EL (cell line): ENCODE data around the gene AQP12B.
"Not testable (repeated sequence)": the region's sequence is repeated elsewhere in the genome, so short reads cannot be mapped to it uniquely, and the experiment has no call there.

Source experiments
- DNase-seq: peaks from one replicate; pipeline ENCODE4 v3.0.0-alpha.2; 2016

AQP12B gene

DNA sequence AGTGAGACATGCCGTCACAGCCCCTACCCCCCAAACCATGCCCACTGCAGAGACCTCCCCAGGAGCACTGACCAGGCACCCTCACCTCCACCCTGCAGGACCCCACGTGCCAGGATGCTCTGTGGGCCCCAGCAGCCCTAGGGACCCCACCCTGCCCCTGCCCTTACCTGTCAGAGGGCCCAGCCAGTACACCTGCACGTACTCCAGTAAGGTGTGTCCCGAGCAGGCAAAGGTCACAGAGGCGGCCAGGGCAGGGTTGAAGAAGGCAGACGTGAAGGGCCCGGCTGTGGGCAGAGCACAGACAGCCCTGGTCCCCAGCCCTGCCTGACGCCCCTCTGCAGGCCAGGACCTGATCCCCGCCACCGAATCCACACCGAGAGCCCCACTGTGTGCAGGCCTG is 2.5 kb downstream of the AQP12B start:
- DNase-seq = not testable (repeated sequence)

DNA sequence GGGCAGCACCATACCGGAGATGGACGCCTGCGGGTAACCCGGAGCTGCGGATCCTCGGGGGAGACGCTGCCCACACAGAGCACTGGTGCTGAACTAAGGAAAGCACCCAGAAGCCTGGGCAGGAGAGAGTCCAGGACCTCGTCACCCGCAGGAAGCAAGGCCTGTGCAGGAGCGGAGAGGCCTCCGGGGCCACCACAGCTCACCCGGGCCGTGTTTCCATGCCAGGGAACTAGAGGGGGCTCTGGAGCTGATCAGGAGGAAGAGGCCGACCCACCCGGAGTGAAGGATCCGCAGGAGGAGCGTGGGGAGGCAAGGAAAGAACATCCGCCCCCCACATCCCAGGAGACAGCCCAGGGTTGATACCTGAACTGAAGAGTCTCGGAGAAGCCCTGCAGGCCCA is 3.8 kb downstream of the AQP12B start:
- DNase-seq = not testable (repeated sequence)

DNA sequence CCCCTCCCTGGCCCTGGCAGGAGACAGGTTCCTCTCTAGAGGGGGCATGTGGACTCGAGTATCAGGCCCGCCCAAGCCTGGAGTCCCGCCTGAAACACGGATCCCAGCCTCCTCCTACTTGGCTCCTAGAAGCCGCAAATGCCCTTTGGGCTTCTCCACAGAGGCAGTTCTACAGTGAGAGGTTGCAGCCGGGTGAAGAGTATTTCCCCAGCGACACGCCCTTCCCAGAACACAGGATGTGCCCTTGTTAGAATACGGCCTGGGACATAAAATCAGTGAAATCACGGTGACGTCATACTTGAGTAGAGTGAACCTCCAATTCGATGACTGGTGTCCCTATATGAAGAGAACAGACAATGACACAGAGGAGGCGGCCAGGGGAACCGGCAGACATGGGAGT is 4.6 kb downstream of the AQP12B start:
- not testable (repeated sequence) for DNase-seq

DNA sequence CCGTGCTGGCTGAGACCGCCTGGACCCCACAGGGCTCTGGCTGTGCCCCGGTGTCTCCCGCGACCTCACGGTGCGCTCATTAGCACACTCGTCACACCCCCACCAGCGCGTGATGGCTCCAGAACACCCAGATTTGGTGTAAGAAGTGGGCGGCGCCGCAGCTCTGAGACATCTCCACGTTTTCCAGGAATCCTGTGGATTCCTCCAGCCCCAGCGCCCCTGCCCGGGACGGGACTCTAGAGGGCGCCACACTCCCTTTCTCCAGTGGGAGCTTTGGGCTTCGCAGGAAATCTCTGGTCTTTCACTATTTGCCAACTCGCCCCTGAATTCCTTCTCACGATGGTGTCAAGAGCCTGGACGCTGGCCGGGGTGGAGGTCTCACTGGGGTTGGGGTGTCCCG is 7.3 kb downstream of the AQP12B start:
- not testable (repeated sequence) for DNase-seq

DNA sequence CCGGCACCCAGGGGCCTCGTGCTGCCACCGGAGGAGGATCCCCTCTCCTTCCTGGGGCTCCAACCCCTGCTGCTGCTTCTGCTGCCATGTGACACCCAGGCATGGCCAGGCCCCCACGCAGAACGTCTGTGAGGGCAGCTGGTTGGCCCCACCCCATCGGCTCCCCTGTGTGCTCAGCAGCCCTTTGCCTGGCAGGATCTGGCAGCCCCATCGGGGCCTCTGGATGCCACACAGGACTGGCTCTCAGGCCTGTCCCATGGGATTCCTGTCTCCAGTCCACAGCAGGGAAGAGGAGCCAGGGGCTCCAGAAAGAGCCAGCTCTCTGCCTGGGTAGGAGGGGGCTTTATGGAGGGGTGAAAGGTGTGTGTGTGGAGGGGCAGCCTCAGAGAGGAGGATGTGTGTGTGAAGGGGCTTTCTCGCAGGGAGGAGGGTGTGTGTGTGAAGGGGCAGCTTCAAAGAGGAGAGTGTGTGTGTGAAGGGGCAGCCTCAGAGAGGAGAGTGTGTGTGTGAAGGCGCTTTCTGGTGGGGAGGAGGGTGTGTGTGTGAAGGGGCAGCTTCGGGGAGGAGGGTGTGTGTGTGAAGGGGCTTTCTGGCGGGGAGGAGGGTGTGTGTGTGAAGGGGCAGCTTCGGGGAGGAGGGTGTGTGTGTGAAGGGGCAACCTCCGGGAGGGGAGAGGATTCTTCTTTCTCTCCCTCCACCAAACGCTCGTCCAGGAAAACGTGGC is 8.1 kb downstream of the AQP12B start:
- DNase-seq = not testable (repeated sequence)

DNA sequence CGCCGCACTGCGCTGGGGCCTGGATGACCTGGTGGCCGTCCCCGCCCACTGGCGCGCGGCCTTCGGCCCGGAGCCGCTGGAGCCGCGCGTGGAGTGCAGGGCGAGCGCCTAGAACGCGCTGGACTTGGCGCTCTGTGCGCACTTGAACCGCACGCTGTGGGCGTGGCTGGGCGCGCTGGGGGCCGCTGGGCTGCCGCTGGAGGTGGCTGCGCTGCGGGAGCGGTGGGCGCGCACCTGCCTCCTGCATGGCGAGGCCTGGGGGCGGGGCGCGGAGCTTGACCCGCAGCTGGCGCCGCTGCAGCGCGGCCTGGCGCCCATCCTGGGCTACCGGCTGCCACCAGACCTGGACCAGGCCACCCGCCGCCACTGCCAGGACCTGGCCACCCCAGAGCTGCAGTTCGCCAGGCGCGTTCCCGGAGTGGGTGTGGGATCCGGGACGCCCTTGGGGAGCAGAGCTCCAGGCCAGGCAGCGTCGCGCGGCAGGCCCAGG is 9.9 kb downstream of the AQP12B start:
- no peak for DNase-seq

DNA sequence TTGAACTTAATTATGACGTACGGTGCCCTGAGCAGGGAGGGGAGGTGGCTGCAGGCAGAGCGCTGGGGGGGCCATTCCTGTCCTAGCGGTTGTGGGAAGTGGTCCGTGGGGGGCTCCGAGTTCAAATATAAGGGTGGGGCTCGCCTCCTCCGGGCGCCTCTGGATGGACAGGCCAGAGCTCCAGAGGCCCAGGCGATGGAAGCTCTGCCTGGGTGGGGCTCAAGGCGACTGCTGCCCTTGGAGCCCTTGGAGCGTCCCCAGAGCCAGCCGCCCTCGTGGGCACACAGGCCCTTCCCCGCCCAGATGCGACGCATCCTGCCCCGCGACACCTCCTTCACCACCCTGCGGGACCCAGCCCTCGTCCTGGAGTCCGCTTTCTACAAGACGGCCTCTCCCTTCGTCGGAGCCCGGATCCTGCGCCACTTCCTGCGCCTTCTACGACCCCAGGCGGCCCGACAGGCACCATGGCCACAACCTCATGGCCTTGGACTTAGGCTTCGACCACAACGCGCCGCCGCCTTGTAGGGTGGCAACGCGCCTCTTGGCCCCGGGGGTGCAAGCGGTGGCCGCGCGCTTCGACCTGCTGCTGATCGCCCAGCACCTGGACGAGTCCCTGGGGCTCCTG is 10.5 kb downstream of the AQP12B start:
- no peak for DNase-seq

DNA sequence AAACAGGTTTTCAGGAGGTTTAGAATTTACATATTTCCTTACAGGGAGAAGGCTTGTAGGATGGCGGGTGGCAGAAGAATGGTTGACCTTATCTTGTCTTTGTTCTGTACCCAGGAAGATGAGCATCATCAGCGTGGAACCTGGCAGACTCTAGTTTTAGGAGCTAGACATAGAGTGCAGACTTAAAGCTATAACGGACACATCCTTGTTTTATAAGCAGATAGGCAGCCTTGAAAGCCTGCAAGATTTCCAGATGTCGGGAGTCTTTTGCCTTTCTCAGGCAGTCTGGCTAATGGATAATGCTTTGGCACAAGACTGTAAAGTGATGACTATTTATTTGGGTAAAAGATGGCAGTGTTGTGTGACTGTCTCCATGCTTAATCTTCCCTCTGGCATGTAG is 11.7 kb downstream of the AQP12B start:
- DNase-seq = no peak

DNA sequence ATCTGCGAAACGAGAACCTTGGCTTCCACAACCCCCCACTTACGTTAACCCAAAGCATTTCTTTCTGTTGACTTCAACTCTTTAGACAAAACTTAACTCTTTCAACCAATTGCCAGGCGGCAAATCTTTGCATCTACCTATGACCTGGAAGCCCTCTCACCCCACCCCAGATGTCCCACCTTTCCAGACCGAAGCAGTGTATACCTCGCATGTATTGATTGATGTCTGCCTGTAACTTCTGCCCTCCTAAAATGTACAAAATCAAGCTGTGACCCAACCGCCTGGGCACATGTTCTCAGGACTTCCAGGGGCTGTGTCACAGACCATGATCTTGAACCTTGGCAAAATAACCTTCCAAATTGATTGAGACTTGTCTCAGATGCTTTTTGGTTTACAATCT is 12.3 kb downstream of the AQP12B start:
- no peak for DNase-seq

DNA sequence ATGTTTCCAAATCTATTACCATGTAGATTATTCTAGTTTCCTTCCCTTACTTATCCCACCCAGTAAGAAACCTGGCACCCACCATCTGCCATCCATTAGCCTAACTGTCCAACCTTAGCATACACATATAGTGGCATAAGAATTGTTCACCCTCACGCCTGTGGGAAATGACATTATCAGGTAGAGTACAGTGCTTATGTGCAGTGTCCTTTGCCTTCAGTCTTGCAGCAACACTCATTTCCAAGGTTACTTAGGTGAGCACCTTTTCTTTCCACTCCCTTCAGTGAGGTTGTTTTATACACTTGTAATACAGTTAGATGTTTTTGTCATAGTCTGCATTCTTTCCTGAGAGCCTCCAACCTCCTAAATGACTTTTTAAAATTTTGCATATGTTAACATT is 18.1 kb downstream of the AQP12B start:
- DNase-seq = no peak

DNA sequence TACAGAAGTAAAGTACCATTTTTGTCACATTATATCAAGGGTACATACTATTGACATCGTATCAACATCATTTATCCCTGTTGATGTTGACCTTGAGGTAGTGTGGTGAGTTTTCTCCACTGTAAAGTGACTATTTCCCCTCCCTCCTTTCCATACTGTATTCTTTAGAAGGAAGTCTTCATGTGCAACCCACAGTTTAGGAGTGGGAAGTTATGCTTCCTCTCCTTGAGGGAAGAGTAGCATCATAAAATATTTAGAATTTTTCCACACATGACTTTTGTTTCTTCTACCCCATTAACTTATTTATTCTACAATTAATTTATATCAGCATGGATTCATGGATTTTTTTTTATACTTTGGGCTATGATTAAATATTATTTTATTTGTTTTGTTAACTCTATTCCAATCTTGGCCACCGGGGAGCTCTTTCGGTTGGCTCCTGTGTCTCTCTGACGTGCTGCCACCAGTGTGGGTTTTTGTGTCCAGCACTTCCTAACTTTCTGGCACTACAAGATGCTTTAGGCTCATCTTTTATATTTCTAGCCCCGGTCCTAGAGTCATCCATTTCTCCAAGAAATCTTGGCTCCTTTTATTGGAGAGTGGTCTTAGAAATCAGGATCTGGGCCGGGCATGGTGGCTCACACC is 19.0 kb downstream of the AQP12B start:
- DNase-seq = no peak

DNA sequence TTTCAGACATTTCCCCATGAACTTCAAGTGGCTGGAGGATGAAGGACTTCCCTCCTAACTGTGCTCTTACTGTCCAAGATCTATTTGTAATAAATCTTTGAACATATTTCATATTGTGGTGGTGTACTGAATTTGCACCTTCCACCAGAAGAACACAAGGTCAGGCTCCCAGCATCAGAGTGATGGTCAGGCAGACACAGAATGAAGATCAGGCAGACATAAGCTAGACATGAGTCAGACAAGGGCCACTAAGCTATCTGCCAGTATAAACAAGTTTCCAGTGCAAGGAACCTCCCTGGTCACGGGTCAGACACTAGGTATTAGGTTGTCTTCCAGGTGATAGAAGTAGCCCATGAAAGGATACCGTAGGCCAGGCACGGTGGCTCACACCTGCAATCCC is 20.0 kb downstream of the AQP12B start:
- no peak for DNase-seq

DNA sequence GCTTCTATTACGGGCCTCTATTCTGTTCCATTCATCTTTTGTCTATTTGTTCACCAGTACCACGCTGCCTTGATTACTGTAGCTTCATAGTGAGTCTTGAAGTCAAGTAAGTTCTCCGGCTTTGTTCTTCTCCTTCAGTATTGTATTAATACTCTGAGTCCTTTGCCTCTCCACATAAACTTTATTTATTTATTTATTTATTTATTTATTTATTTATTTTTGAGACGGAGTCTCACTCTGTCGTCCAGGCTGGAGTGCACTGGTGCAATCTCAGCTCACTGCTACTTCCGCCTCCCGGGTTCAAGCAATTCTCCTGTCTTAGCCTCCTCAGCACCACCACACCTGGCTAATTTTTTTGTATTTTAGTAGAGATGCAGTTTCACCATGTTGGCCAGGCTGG is 22.8 kb downstream of the AQP12B start:
- DNase-seq = not testable (repeated sequence)

DNA sequence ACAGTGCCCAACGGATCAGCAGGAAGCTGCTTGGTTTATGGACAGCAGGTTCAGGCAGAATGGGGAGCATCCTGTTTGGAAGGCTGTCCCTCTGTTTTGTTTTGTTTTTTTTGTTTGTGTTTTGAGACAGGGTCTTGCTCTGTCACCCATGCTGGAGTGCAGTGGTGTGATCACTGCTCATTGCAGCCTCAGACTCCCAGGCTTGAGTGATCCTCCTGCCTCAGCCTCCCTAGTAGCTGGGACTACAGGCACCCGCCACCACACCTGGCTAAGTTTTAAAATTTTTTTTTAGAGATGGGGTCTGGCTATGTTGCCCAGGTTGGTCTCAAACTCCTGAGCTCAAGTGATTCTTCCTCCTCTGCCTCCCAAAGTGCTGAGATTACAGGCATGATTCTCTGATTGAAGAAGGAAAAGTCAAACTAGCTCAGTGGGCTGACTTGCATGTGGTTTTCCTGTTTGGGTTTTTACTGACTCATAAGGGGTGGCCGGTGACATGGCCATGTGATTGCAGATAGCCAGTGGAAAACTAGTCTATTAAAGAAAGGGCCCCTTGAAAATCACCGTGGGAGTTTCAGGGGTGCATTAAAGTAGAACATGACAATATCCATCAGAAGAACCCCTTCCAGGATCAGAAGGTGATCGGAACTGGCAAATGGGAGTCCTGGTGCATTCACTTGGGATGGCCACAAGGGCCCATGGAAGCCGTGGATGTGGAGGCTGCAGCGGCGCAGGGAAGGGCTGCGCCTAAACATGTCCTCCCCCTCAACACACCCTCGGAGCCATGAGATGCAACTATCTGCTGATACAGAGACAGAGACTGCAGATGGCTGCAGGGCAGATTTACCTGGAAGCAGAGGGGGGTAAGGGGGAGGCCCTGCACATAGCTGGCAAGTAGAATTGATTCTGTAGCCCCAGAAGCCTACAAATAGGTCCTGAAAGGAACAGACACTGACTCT is 26.5 kb downstream of the AQP12B start:
- DNase-seq = peak; percentile 11

DNA sequence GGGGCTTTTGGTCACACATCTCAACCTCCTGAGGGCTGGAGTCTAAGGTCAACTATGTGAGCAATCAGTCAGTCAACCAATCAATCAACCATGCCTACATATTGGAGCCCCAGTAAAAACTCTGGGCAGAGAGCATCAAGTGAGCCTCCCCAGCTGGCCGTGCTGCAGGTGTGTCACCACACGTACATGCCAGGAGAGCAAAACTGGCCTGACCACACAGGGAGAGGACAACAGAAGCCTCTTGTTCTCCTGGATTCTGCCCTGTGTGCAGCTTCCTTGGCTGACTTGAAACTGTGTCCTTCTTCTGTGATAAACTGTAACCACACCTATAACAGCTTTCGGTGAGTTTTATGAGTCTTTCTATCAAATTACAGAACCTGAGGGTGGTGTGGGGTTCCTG is 31.5 kb downstream of the AQP12B start:
- no peak for DNase-seq

DNA sequence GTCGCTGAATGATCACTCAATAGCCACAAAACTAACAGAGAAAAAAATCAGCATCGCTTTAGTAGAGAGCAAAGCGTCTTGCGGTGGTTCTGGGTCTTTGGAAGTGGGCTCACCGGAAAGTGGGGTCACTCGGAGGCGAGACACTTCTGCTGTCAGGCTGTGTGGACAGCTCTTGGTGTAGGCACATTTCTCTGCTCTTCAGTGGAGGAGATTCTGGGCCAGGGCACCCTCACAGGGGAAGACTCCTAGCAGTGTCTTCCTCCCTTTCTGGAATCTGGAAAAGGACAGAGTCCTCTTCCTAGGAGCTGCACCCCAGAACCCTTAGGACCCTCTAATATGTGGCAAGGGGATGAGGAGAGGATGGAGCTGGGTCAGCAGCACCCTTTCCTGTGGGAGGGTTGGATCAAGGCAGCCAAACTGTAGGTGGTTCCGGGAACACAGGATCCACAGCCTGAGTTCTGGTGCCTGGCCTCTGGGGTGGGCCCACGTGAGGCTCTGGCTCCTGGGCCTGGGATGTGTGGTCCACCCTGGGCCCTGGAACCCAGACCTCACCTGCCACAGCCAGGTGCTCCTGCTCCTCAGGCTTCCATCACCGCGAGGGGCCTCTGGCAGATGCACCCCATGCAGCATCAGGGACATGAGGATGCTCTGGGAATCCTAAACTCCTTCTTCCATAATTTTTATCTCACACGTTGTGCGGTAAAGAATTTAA is 32.3 kb downstream of the AQP12B start:
- no peak for DNase-seq

DNA sequence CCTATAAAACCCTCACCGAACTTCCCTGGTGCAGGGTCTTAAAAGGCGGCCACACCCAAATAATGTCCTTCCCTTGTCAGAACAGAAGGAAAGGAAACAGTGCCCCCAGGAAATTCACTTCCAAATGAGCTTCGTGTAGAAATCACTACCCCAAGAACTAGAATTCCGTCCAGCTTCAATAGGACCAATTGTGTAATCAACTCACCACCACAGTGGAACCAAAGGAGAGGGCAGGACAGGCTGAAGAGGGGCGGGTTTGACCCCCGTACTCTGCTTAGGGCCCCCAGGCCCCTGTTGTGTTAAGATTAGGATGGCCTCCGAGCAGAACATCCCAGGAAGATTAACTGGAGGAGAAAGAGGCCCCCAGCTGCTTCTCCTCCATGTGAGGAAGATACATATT is 33.4 kb downstream of the AQP12B start:
- DNase-seq = no peak

DNA sequence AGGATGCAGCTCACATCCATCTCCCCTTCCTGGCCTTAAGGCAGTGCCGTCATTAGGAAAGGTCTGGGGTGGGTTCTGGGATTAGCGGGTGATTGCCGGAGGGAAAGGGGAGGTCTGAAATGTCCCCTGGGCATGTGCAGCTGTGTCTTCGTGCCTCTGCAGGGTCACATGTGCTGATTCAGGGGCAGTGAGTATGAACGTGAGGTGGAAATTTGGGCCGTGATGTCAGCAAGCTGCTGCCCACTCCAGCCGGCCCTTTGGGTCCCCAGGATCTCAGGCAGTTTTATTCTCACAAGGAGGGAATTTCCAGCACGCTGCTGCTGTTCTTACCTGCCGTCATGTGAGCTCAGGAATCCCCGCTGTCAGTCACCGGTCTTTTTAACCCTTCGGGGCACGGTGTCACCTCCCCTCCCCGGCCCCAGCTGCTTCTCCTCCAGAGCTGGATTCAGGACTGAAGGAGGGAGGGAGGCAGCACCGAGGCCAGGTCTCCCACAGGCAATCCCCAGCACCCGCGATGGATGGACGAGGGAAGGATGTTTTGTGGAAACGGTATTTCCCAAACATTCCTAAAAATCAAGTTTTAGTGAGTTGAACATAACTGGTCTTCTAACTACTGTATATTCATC is 33.9 kb downstream of the AQP12B start:
- DNase-seq = no peak

DNA sequence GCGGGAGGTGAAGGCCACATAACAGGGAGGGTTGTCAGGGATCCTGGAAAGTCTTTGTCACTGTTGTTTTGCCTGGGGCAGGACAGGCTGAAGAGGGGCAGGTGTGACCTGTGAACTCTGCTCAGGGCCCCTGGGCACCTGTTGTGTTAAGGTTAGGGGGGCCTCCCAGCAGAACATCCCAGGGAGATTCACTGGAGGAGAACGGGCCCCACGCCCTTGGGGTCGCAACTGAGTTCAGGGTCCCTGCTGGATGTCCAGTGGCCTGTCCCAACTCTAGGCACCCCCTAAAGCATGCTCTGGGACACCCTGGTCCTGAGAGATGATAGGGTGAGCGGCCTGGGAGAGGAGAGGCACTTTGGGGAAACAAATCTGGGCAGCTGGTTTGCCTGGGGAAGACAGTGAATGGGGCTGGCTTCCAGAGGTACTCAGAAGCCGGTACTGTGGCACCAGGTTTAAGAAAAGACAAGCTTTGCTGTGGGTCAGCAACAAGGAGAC is 34.5 kb downstream of the AQP12B start:
- no peak for DNase-seq

DNA sequence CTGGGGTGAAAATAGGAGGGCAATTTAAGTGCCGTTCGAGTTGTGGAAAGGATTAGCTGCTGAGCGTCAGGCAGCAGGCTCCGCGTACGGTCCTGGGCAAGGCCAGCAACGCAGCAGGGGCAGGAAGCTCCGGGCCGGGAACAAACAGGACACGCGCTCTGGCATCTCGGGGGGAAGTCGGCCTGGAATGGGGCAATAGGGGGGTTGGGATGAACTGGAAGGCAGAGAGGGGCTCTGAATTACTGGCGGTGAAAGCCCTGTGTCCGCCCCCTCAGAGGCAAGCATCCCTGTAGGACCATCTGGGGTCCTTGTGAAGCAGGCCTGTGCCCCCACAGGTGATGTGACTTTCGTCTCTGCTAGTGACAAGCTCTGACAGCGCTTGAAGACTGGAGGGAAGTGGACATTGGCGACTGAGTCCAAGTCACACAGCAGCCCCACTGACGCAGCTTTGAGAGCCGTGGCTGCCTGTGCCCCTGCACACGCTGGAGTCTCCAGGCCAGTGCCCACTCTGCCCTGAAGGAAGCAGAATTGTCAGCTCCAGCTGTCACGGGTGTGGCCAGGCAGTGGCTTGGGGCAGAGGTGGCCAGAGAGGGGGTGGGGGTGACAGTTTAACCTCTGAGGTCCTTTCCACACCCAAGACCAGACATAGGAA is 35.1 kb downstream of the AQP12B start:
- DNase-seq = no peak

DNA sequence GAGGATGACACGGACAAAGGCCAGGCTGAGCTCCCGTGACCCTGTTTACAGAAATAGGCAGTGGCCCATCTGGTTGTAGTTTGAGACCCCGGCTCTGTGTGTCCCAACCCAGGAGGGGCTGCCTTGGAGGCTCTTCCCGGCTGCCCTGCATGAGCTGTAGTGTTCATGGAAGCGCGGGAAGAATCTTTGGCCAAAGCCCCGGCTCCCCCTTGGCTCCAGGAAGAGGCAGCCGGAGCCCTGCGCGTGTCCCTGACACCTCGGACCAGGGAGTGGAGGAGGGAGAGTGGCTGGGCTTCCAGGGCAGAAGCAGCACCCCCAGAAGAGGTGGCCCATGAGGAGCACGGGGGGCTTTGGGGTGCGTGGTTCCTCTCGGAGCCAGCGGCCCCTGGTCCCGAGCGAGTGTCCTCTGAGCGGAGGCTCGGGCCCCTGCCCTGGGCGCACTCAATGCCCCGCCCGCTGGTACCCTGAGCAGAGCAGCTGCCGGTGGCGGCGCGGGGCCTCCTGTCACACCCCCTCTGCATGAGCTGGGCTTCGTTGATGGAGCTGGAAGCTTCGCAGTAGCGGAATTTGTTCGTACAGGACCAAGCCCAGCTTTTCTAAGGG is 35.7 kb downstream of the AQP12B start:
- DNase-seq = no peak
